ENCODE results near the gene NOL12.

Gene NOL12

GRCh38 chr22:37665487-37665886 is 20.7 kb upstream of the NOL12 start:
- in situ Hi-C loops (cut with MboI; ENCODE audit: low pct_unique_long_range_greater_than_20kb, low sequenced_read_pairs, unreplicated experiment): no loop called here
- TF ChIP-seq CTCF (IDR thresholded peaks at IDR 0.05; ENCODE audit: extremely low read depth, insufficient read depth, missing control alignments): no peak

GRCh38 chr22:37669586-37669985 is 16.6 kb upstream of the NOL12 start:
- no peak for TF ChIP-seq CTCF (IDR thresholded peaks at IDR 0.05; ENCODE audit: extremely low read depth, insufficient read depth, missing control alignments)
- in situ Hi-C loops (cut with MboI; ENCODE audit: low pct_unique_long_range_greater_than_20kb, low sequenced_read_pairs, unreplicated experiment): no loop called here
- DNase-seq (ENCODE audit: low spot score): no peak

More at GRCh38 chr22:37665487-37665886, 20.7 kb upstream of the NOL12 start:
- no peak for DNase-seq (ENCODE audit: low spot score)

- DNase-seq (ENCODE audit: low spot score): no peak
- no peak for TF ChIP-seq CTCF (IDR thresholded peaks at IDR 0.05; ENCODE audit: extremely low read depth, insufficient read depth, missing control alignments)
- in situ Hi-C loops (cut with MboI; ENCODE audit: low pct_unique_long_range_greater_than_20kb, low sequenced_read_pairs, unreplicated experiment): loop anchor here (10.0 kb wide), 1 partner anchor 48 kb away; no protein-coding TSS in a partner anchor
Measured at GRCh38 chr22:37672206-37672919, 13.8 kb upstream of the NOL12 start.

- DNase-seq (ENCODE audit: low spot score): no peak
- no peak for TF ChIP-seq CTCF (IDR thresholded peaks at IDR 0.05; ENCODE audit: extremely low read depth, insufficient read depth, missing control alignments)
- in situ Hi-C loops (cut with MboI; ENCODE audit: low pct_unique_long_range_greater_than_20kb, low sequenced_read_pairs, unreplicated experiment): loop anchor here (10.0 kb wide), 1 partner anchor 48 kb away; no protein-coding TSS in a partner anchor
Measured at GRCh38 chr22:37672920-37673455, 13.2 kb upstream of the NOL12 start.

GRCh38 chr22:37674248-37674647 is 11.9 kb upstream of the NOL12 start:
- in situ Hi-C loops (cut with MboI; ENCODE audit: low pct_unique_long_range_greater_than_20kb, low sequenced_read_pairs, unreplicated experiment): loop anchor here (10.0 kb wide), 1 partner anchor 49 kb away; no protein-coding TSS in a partner anchor
- TF ChIP-seq CTCF (IDR thresholded peaks at IDR 0.05; ENCODE audit: extremely low read depth, insufficient read depth, missing control alignments): no peak
- no peak for DNase-seq (ENCODE audit: low spot score)

GRCh38 chr22:37674951-37675929 is 10.9 kb upstream of the NOL12 start, which contains the start of gene LGALS1:
Gene LGALS1 (plus strand): TSS chr22:37675636. CDS start chr22:37675703, 67 bp downstream.
- DNase-seq (ENCODE audit: low spot score): peak; percentile 82
- no peak for TF ChIP-seq CTCF (IDR thresholded peaks at IDR 0.05; ENCODE audit: extremely low read depth, insufficient read depth, missing control alignments)
- in situ Hi-C loops (cut with MboI; ENCODE audit: low pct_unique_long_range_greater_than_20kb, low sequenced_read_pairs, unreplicated experiment): loop anchor here (10.0 kb wide), 1 partner anchor 50 kb away; no protein-coding TSS in a partner anchor

Data from GM13977 (cell line).